ENCODE measurements around the gene SLC4A11. TPM values are rescaled to one million over a fixed set of nuclear protein-coding genes. Genes with fewer than 3 reads are reported as not detected.

The SLC4A11 gene
- total and polyA plus RNA-seq, 9 donors, result 0.12 to 10.2 (median 0.74) TPM; not detected in 1

DNA sequence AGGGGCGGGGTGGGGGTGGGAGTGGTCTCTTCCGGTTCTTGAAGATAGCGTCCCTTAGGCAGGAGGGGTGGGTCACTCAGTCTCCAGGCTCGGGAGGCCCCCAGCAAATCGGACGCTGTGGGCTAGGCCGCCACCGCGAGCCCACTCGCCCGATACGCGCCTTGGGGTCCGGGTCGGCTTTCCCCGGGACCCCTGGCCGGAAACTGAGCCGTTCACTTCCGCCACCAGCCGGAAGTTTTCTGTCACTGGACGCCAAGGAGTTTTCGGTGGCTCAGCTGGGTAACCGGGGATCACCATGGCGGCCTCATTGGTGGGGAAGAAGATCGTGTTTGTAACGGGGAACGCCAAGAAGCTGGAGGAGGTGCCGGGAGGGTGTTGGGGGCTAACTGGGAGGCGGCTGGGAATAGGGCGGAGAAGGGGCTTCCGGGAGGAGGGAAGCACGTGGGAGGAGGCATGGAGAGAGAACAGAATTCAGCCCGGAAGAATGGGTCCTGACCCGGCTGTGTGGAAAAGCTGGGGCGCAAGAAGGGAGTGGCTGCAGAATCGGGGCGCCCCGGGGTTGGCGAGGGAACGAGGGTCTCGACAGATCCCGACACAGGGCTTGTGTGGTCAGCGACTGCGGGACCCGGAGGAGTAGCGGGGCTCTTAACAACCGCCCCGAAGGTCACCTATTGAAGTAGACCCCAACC, 29.6 kb downstream of the SLC4A11 start, which contains the start of gene ITPA:
ITPA (plus strand) TSS at position 242 of the 689 bp plus-strand sequence; CDS start at position 296, 54 bp downstream.
- 0 to 1% (median 1%) methylated on average over 48 of the region's 48 CpGs for WGBS, 3 donors
- peak within 1 kb of the TSS; percentile 69 for H3K4me3 ChIP-seq
- no peaks in the 10 kb centered on the region for H3K27me3 ChIP-seq
- no peaks in the 10 kb centered on the region for H3K36me3 ChIP-seq
- peaks cover 7% of the 10 kb centered on the region for H3K4me1 ChIP-seq (ENCODE audit: insufficient read depth)
- intact Hi-C loops (cut with DNase I), result no loop called here
- DNase-seq, result peak; percentile 28 to 62 (median 45)
- TF ChIP-seq EP300 (IDR thresholded peaks at IDR 0.05) (no peak), POLR2A (IDR thresholded peaks at IDR 0.05) (no peak)
- TF ChIP-seq, protein P1, sequence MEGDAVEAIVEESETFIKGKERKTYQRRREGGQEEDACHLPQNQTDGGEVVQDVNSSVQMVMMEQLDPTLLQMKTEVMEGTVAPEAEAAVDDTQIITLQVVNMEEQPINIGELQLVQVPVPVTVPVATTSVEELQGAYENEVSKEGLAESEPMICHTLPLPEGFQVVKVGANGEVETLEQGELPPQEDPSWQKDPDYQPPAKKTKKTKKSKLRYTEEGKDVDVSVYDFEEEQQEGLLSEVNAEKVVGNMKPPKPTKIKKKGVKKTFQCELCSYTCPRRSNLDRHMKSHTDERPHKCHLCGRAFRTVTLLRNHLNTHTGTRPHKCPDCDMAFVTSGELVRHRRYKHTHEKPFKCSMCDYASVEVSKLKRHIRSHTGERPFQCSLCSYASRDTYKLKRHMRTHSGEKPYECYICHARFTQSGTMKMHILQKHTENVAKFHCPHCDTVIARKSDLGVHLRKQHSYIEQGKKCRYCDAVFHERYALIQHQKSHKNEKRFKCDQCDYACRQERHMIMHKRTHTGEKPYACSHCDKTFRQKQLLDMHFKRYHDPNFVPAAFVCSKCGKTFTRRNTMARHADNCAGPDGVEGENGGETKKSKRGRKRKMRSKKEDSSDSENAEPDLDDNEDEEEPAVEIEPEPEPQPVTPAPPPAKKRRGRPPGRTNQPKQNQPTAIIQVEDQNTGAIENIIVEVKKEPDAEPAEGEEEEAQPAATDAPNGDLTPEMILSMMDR (IDR thresholded peaks at IDR 0.05), result no peak
- no peaks in the 10 kb centered on the region for H3K9me3 ChIP-seq
- peak within 1 kb of the TSS; percentile 68 to 71 for H3K27ac ChIP-seq

DNA sequence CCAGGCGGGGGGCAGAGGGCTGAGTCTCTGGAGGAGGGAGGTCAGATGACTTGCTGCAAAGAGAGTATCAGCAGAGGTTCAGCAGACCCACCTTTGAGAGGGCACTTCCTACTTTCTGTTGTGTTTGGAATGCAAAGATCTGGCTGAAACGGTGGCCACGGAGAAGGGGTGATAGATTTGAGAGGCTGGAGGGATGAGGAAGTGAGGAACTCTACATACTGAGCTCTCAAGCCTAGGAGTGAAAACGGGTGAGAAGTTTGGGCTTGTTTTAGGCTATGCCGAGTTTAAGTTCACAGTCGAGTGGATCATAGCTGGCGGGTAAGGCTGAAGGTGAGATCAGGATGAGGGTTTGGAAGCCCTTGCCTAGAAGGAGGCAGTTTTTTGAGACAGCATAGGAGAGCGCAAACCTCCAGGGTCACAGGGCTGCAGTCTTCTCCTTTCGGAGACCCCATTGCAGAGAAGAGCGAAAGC, 30.2 kb downstream of the SLC4A11 start:
- H3K4me3 ChIP-seq, result peak overlapping the region; percentile 69
- H3K27ac ChIP-seq, result peak overlapping the region; percentile 68 to 71
- 4% methylated on average over 10 of the region's 10 CpGs for WGBS, 3 donors
- H3K4me1 ChIP-seq (ENCODE audit: insufficient read depth), result peaks cover 7% of the 10 kb centered on the region
- DNase-seq, result no peak
- H3K27me3 ChIP-seq, result no peaks in the 10 kb centered on the region
- TF ChIP-seq POLR2A (IDR thresholded peaks at IDR 0.05) (no peak), EP300 (IDR thresholded peaks at IDR 0.05) (no peak)
- TF ChIP-seq, protein P1 (IDR thresholded peaks at IDR 0.05), result no peak
- H3K36me3 ChIP-seq, result no peaks in the 10 kb centered on the region
- no peaks in the 10 kb centered on the region for H3K9me3 ChIP-seq
- intact Hi-C loops (cut with DNase I), result no loop called here

DNA sequence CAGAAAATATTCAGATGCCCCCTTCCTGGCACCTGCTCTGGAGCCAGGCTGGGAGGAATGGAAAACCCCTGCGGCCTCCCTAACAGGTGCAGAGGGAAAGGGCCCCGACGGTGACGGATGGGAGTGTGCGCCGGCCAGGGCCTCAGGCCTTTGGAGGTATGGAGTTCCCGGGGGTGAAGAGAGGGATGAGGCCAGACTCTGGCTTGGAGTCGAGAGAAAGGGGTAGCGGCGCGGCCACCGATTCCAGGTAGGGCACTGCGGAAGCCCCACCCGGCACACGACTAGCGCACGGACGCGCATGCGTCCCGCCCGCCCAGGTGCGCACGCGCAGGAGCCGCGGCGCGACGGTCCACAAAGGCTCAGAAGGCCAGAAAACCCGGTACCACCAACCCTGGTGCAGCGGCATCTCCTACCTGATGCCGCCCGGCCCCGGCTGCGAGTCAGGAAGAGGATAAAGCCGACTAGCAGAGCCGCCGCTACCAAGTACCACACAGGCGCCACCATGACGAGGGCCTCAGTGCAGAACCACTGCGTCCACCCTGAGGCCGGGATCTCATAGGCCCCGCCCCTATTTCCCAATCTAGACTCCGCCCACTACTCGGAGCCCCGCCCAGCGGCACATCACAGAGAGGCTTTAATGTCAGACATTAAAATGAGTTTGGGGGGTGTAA, 34.7 kb downstream of the SLC4A11 start, which contains the start of gene DDRGK1:
DDRGK1 (minus strand) TSS at position 559 of the 671 bp plus-strand sequence; CDS start at position 504, 55 bp downstream.
- peak within 1 kb of the TSS; percentile 70 for H3K4me3 ChIP-seq
- H3K4me1 ChIP-seq (ENCODE audit: insufficient read depth), result peaks cover 7% of the 10 kb centered on the region

More for the DNA sequence above, 34.7 kb downstream of the SLC4A11 start, which contains the start of gene DDRGK1:
- Histone ChIP-seq H3K9me3 (no peaks in the 10 kb centered on the region), H3K27me3 (no peaks in the 10 kb centered on the region), H3K36me3 (no peaks in the 10 kb centered on the region), H3K27ac (peak within 1 kb of the TSS; percentile 24 to 68)
- WGBS, 3 donors, result 0 to 1% (median 1%) methylated on average over 42 to 48 of the region's 48 CpGs
- intact Hi-C loops (cut with DNase I), result no loop called here
- DNase-seq, result peak; percentile 86 to 95 (median 93)
- TF ChIP-seq POLR2A (IDR thresholded peaks at IDR 0.05) (peak; percentile 83), EP300 (IDR thresholded peaks at IDR 0.05) (no peak)
- TF ChIP-seq, protein P1 (IDR thresholded peaks at IDR 0.05), result peak in 1 of 3 donors; percentile 17

Measured in ovary (tissue), 9 donors.